PC-9 (cell line): ENCODE measurements around the gene TPTE2. TPM values are rescaled to one million over a fixed set of nuclear protein-coding genes. Genes with fewer than 3 reads are reported as not detected.
A peak's percentile ranks its signal among the peaks of the same experiment; 100 is the strongest.
"Not testable (repeated sequence)": the region's sequence is repeated elsewhere in the genome, so short reads cannot be mapped to it uniquely, and the experiment has no call there.

ENCODE experiments used
- BruUV-seq: library from RNA; stranded (reverse); fragments of 400-500 nt; replicated peaks from 2 replicates; lab custom pipeline; 2021; lab: Mats Ljungman, UMichigan
- CTCF ChIA-PET: fragments of 300-600 bp; sonication (Branson Sonifier 250); formaldehyde crosslinking; loops from one replicate; lab custom pipeline; 2022; ENCODE audit warnings: antibody characterized with exemption; lab: Charles Lee
- POLR2A ChIA-PET: fragments of 300-600 bp; sonication (Branson Sonifier 250); formaldehyde crosslinking; loops from one replicate; lab custom pipeline; 2022; ENCODE audit warnings: antibody characterized with exemption; ENCODE audit not compliant: unreplicated experiment; lab: Charles Lee
- DNase-seq, 2 experiments: peaks; one replicate each; pipeline versions ENCODE4 v3.0.0 to v3.0.0-alpha.2; 2015 to 2022; ENCODE audit warnings: mixed read lengths in 1 of 2
- H2AFZ ChIP-seq: fragments of 200-600 bp; sonication (generic); 2 replicates; pipeline ENCODE4 v1.8.1; 2017; ENCODE audit warnings: antibody characterized with exemption
- H3F3A ChIP-seq: fragments of 200-600 bp; sonication (generic); 2 replicates; pipeline ENCODE4 v1.8.1; 2017; ENCODE audit warnings: antibody characterized with exemption, mild to moderate bottlenecking, low read depth; ENCODE audit not compliant: insufficient read depth
- H3K27ac ChIP-seq: fragments of 200-600 bp; sonication (generic); 2 replicates; pipeline ENCODE4 v1.6.1; 2016; ENCODE audit warnings: mixed run types
- H3K27me3 ChIP-seq: fragments of 200-600 bp; sonication (generic); 2 replicates; pipeline ENCODE4 v1.6.1; 2016; ENCODE audit warnings: low read depth, mixed run types; ENCODE audit not compliant: insufficient read depth
- H3K36me3 ChIP-seq: fragments of 200-600 bp; sonication (generic); 2 replicates; pipeline ENCODE4 v1.6.1; 2016; ENCODE audit warnings: low read depth, mixed run types
- H3K4me1 ChIP-seq: fragments of 200-600 bp; sonication (generic); replicated peaks from 2 replicates; pipeline ENCODE4 v1.6.1; 2016; ENCODE audit warnings: mixed run types; ENCODE audit not compliant: insufficient read depth
- H3K4me2 ChIP-seq: fragments of 200-600 bp; sonication (generic); 2 replicates; pipeline ENCODE4 v1.6.1; 2017; ENCODE audit warnings: mixed run types
- H3K4me3 ChIP-seq: fragments of 200-600 bp; sonication (generic); 2 replicates; pipeline ENCODE4 v1.6.1; 2016; ENCODE audit warnings: mixed run types
- H3K79me2 ChIP-seq: fragments of 200-600 bp; sonication (generic); 2 replicates; pipeline ENCODE4 v1.6.1; 2017; ENCODE audit warnings: low read depth, mixed run types
- H3K9me2 ChIP-seq: fragments of 200-600 bp; sonication (generic); 2 replicates; pipeline ENCODE4 v1.8.1; 2017; ENCODE audit warnings: mild to moderate bottlenecking; ENCODE audit not compliant: insufficient read depth
- H3K9me3 ChIP-seq: fragments of 200-600 bp; sonication (generic); 2 replicates; pipeline ENCODE4 v1.8.1; 2016; ENCODE audit warnings: low read depth; ENCODE audit not compliant: insufficient read depth
- H4K20me1 ChIP-seq: fragments of 200-600 bp; sonication (generic); 2 replicates; pipeline ENCODE4 v1.8.1; 2017; ENCODE audit not compliant: insufficient read depth
- CTCF ChIP-seq: fragments of 200-600 bp; sonication (generic); conservative IDR thresholded peaks from 2 replicates; pipeline ENCODE4 v1.6.1; 2017; ENCODE audit warnings: mixed run types, antibody characterized with exemption, mild to moderate bottlenecking, moderate library complexity
- EZH2 ChIP-seq: fragments of 200-600 bp; sonication (generic); IDR thresholded peaks from 2 replicates; pipeline ENCODE4 v1.8.0; 2017; ENCODE audit warnings: antibody characterized with exemption, low read depth
- intact Hi-C: fragments of 100-400 bp; cut with micrococcal nuclease; formaldehyde crosslinking; loops from one replicate; pipeline ENCODE4 v1.10.0; 2022; ENCODE audit not compliant: unreplicated experiment
- total RNA-seq: library from RNA; stranded (reverse); gene quantifications from 2 replicates; pipeline ENCODE4 v1.2.3, GENCODE V29; 2021

Gene TPTE2
- total RNA-seq, 1 experiment from 2014 or later, result not detected

GRCh38 chr13:19519049-19519448 is 42.3 kb downstream of the TPTE2 start:
- CTCF ChIA-PET, result no interaction called here
- Histone ChIP-seq H3K9me2 (no peaks in the 10 kb centered on the region), H3K4me1 (no peaks in the 10 kb centered on the region), H4K20me1 (no peaks in the 10 kb centered on the region), H3K27me3 (peaks cover 10% of the 10 kb centered on the region; the same call in 1 of the 2 replicates), H3K79me2 (no peaks in the 10 kb centered on the region), H3K4me2 (no peak overlapping the region), H3F3A (no peaks in the 10 kb centered on the region), H3K36me3 (no peaks in the 10 kb centered on the region), H3K9me3 (no peaks in the 10 kb centered on the region), H3K27ac (no peak overlapping the region), H2AFZ (no peak overlapping the region), H3K4me3 (no peak overlapping the region)
- TF ChIP-seq EZH2, result no peak
- TF ChIP-seq CTCF, result no peak
- intact Hi-C loops, result no loop called here
- no peak for DNase-seq
- BruUV-seq, result no TSS peak
- POLR2A ChIA-PET, result no interaction called here

DNA sequence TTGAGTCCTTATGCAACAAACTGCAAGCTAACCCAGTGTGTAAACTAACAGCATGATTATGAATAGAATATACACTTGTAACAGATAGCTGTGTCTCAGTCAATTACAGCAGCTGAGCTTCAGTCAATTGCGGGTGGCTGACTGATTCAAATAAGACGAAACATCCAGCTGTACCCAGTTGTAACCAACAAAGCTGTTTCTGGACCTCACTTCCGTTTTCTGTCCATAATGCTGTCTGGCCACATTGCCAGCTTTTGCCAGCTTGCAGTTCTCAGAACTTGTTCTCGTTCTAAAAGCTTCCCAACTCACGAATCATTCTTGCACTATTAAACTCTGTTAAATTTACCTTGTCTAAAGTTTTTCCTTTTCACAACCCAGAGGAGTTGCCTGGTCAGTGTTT is 53.7 kb downstream of the TPTE2 start:
- H3K27me3 ChIP-seq, H3K79me2 ChIP-seq, H3K9me3 ChIP-seq, H3K4me3 ChIP-seq, H3K36me3 ChIP-seq, H3K9me2 ChIP-seq, DNase-seq, H3K4me2 ChIP-seq, CTCF ChIA-PET, H4K20me1 ChIP-seq, BruUV-seq, intact Hi-C loops, POLR2A ChIA-PET, H3K27ac ChIP-seq, H2AFZ ChIP-seq, H3K4me1 ChIP-seq, H3F3A ChIP-seq: not testable (repeated sequence)

GRCh38 chr13:19460126-19460525 is 101.2 kb downstream of the TPTE2 start:
- H3K4me2 ChIP-seq, intact Hi-C loops, H3F3A ChIP-seq, H3K27ac ChIP-seq, H4K20me1 ChIP-seq, BruUV-seq, POLR2A ChIA-PET, H2AFZ ChIP-seq, H3K4me3 ChIP-seq, H3K36me3 ChIP-seq, H3K4me1 ChIP-seq, H3K9me3 ChIP-seq, H3K9me2 ChIP-seq, CTCF ChIA-PET, H3K79me2 ChIP-seq, DNase-seq, H3K27me3 ChIP-seq: not testable (repeated sequence)

DNA sequence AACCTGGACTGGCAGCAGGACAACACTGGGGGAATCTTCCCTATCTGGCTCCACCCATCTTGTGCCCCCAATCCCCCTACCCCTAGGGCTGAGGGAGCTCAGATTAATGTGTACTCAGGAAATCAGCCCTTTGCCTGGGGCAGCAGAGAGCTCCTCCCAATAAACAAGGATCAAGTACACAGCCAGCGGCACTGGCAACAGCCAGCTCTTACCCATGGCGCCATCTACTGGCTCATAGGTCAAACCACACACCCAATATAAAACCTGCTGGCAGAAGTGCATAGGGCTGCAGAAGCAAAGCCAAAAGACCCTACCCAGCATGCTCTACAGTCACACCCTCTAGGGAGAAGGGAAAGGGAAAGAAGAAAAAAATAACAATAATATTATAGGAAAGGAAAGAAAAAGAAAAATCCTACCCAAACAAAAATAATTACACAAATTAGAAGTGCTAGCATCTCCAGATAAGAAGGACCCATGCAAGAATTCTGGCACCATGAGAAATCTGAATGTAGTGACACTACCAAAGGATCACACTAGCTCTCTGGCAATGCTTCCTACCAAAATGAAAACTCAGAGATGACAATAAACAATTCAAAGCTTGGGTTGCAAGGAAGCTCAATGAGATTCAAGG is 122.2 kb downstream of the TPTE2 start:
- intact Hi-C loops, result not testable (repeated sequence)

DNA sequence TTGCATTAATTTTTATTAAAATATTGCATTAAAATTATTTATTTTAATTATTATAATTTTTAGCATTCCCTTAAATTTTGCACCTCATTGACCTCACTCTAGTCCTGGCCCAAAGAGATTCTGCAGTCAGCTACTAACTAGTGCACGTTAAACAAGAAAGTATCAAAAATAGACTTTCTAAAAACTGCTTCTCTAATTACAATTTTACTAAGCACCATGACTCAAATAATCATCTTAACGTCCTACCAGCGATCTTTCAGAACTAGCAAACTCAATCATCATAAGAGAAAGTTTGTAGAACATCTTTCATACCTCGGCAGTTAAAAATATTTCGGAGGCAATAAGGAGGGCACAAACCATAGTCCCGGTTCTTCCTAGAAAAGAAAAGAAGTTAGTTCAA is 123.6 kb downstream of the TPTE2 start:
- H3K27me3 ChIP-seq, H3K9me3 ChIP-seq, H4K20me1 ChIP-seq, H3K4me3 ChIP-seq, BruUV-seq, DNase-seq, H3K79me2 ChIP-seq, H3F3A ChIP-seq, H3K4me1 ChIP-seq, H2AFZ ChIP-seq, H3K4me2 ChIP-seq, POLR2A ChIA-PET, H3K27ac ChIP-seq, H3K36me3 ChIP-seq, H3K9me2 ChIP-seq, intact Hi-C loops, CTCF ChIA-PET: not testable (repeated sequence)

More for the DNA sequence above, 122.2 kb downstream of the TPTE2 start:
- CTCF ChIA-PET, H3K9me3 ChIP-seq, H3K79me2 ChIP-seq, H3K27me3 ChIP-seq, H3F3A ChIP-seq, H3K4me3 ChIP-seq, BruUV-seq, H3K36me3 ChIP-seq, POLR2A ChIA-PET, H3K9me2 ChIP-seq, H2AFZ ChIP-seq, H3K4me2 ChIP-seq, H3K27ac ChIP-seq, H4K20me1 ChIP-seq, H3K4me1 ChIP-seq: not testable (repeated sequence)
- TF ChIP-seq CTCF, result peak; percentile 64
- DNase-seq, result peak in 1 of 2 experiments; percentile 15

DNA sequence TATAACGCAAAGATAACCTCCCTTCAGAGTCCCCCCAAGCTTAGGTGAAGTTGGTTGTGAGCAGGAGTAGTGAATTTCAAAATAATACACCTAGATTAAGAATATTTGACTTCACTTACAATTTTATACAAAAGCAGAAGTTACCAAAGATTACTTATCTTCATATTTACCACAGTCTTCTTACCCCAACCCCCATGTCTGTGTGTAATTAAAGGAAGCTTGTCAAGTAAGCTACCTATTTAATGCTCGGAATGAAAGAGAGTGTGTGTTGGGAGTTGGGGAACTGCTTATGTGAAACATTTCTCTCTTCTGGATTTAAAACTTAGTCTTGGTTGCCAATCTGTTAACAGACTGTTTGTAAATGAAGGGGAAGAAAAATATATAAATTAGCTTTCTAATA is 139.1 kb downstream of the TPTE2 start:
- H3K9me3 ChIP-seq, H3K4me2 ChIP-seq, H4K20me1 ChIP-seq, H3K4me1 ChIP-seq, H3K9me2 ChIP-seq, H3K27ac ChIP-seq, BruUV-seq, H3K36me3 ChIP-seq, H3F3A ChIP-seq, DNase-seq, CTCF ChIA-PET, H3K4me3 ChIP-seq, POLR2A ChIA-PET, H3K27me3 ChIP-seq, H2AFZ ChIP-seq, intact Hi-C loops, H3K79me2 ChIP-seq: not testable (repeated sequence)
